Activated T-helper 1 cell treated with anti-CD3 and anti-CD28 coated beads, Interleukin-12 subunit alpha, Interleukin-12 subunit beta, Interleukin-2, Interleukin-4 antibody, amounts not matched to agents 30 ng/mL and 10 ng/mL and 1 ng/mL, durations not matched to agents 14 hours and 24 hours and 36 hours (primary cell): ENCODE measurements around the gene MMP19. TPM values are rescaled to one million over a fixed set of nuclear protein-coding genes. Genes with fewer than 3 reads are reported as not detected.
"Not testable (repeated sequence)": the region's sequence is repeated elsewhere in the genome, so short reads cannot be mapped to it uniquely, and the experiment has no call there.

ENCODE experiments used
- DNase-seq: peaks from one replicate; pipeline ENCODE4 v3.0.0; 2021; ENCODE audit warnings: low spot score
- H3K27ac Mint-ChIP-seq: one replicate; pipeline ENCODE4 v1.8.0; 2021; ENCODE audit warnings: mild to moderate bottlenecking, mixed read lengths
- H3K27me3 Mint-ChIP-seq: one replicate; pipeline ENCODE4 v1.8.0; 2022; ENCODE audit warnings: mild to moderate bottlenecking, moderate library complexity, mixed read lengths; ENCODE audit not compliant: insufficient read depth
- H3K36me3 Mint-ChIP-seq: one replicate; pipeline ENCODE4 v1.8.0; 2021; ENCODE audit warnings: low read depth, mixed read lengths
- H3K4me1 Mint-ChIP-seq: one replicate; pipeline ENCODE4 v1.8.0; 2021; ENCODE audit warnings: low read depth, mixed read lengths
- H3K4me3 Mint-ChIP-seq: one replicate; pipeline ENCODE4 v1.8.0; 2021; ENCODE audit warnings: mild to moderate bottlenecking, moderate library complexity, mixed read lengths
- H3K9me3 Mint-ChIP-seq: one replicate; pipeline ENCODE4 v1.8.0; 2021; ENCODE audit warnings: mixed read lengths
- intact Hi-C: fragments of 100-400 bp; cut with micrococcal nuclease; formaldehyde crosslinking; loops from one replicate; pipeline ENCODE4 v1.15.1; 2024
- total RNA-seq: library from RNA; stranded (reverse); gene quantifications from 2 replicates; pipeline ENCODE4 v1.2.3, GENCODE V29; 2022

The MMP19 gene, protein sequence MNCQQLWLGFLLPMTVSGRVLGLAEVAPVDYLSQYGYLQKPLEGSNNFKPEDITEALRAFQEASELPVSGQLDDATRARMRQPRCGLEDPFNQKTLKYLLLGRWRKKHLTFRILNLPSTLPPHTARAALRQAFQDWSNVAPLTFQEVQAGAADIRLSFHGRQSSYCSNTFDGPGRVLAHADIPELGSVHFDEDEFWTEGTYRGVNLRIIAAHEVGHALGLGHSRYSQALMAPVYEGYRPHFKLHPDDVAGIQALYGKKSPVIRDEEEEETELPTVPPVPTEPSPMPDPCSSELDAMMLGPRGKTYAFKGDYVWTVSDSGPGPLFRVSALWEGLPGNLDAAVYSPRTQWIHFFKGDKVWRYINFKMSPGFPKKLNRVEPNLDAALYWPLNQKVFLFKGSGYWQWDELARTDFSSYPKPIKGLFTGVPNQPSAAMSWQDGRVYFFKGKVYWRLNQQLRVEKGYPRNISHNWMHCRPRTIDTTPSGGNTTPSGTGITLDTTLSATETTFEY
- not detected in 2 replicates for total RNA-seq

GRCh38 chr12:55842681-55843429, at the start of gene MMP19:
Gene MMP19 (minus strand): TSS chr12:55842936. CDS start chr12:55842830, 106 bp downstream.
- no peak for DNase-seq
- H3K27ac Mint-ChIP-seq, result no peak within 1 kb of the TSS
- no peaks in the 10 kb centered on the region for H3K9me3 Mint-ChIP-seq
- no peaks in the 10 kb centered on the region for H3K36me3 Mint-ChIP-seq
- peaks cover 7% of the 10 kb centered on the region for H3K4me1 Mint-ChIP-seq
- intact Hi-C loops, result no loop called here
- H3K27me3 Mint-ChIP-seq, result peaks cover 4% of the 10 kb centered on the region
- H3K4me3 Mint-ChIP-seq, result no peak within 1 kb of the TSS

DNA sequence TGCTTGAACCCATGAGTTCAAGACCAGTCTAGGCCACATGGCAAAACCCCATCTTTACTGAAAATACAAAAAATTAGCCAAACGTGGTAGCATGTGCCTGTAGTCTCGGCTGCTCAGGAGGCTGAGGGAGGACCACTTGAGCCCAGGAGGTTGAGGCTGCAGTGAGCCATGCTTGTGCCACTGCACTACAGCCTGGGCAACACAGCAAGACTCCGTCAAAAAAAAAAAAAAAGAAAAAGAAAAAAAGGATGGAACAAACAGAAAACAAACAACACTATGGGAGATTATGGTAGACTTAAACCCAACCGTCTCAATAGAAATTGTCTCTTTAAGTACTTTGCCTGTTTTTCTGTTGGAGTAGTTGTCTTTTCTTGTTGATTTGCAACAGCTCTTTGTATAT, 48.6 kb upstream of the MMP19 start:
- DNase-seq, result no peak
- no peaks in the 10 kb centered on the region for H3K9me3 Mint-ChIP-seq
- H3K27ac Mint-ChIP-seq, result no peak overlapping the region
- H3K4me3 Mint-ChIP-seq, result no peak overlapping the region
- H3K27me3 Mint-ChIP-seq, result peaks cover 6% of the 10 kb centered on the region
- no peaks in the 10 kb centered on the region for H3K4me1 Mint-ChIP-seq
- H3K36me3 Mint-ChIP-seq, result no peaks in the 10 kb centered on the region
- intact Hi-C loops, result no loop called here

DNA sequence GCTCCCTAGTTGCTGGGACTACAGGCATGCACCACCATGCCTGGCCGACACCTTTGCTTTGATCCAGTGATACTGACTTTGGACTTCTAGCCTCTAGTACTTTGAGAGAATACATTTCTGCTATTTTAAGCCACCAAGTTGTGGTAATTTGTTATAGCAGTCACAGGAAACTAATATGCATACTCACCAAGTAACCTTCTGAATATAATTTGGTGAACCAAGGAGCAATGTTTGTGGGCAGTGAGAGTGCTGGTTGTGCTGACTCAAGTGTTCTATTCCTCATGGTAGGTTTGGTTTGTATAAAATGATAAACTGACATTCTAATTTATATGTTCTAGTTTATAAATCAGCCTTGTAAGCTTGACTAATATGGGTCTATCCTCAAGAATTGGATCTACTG, 42.4 kb upstream of the MMP19 start:
- no peak overlapping the region for H3K4me3 Mint-ChIP-seq
- DNase-seq, result no peak
- no peaks in the 10 kb centered on the region for H3K9me3 Mint-ChIP-seq
- no peaks in the 10 kb centered on the region for H3K36me3 Mint-ChIP-seq
- no peak overlapping the region for H3K27ac Mint-ChIP-seq
- intact Hi-C loops, result no loop called here
- H3K27me3 Mint-ChIP-seq, result peaks cover 3% of the 10 kb centered on the region
- peaks cover 16% of the 10 kb centered on the region for H3K4me1 Mint-ChIP-seq

GRCh38 chr12:55877824-55878223, 35.1 kb upstream of the MMP19 start:
- Mint-ChIP-seq H3K27me3 (peaks cover 3% of the 10 kb centered on the region), H3K27ac (no peak overlapping the region), H3K9me3 (peaks cover 10% of the 10 kb centered on the region), H3K36me3 (peaks cover 8% of the 10 kb centered on the region), H3K4me3 (no peak overlapping the region), H3K4me1 (peaks cover 11% of the 10 kb centered on the region)
- no peak for DNase-seq
- intact Hi-C loops, result no loop called here

GRCh38 chr12:55875704-55876467, 33.1 kb upstream of the MMP19 start:
- Mint-ChIP-seq H3K27me3 (peaks cover 3% of the 10 kb centered on the region), H3K36me3 (peaks cover 8% of the 10 kb centered on the region), H3K4me1 (peaks cover 4% of the 10 kb centered on the region), H3K27ac (no peak overlapping the region), H3K4me3 (no peak overlapping the region), H3K9me3 (peaks cover 10% of the 10 kb centered on the region)
- DNase-seq, result no peak
- intact Hi-C loops, result no loop called here

- Mint-ChIP-seq H3K27ac (no peak overlapping the region), H3K4me1 (no peaks in the 10 kb centered on the region), H3K36me3 (peaks cover 8% of the 10 kb centered on the region), H3K9me3 (peaks cover 10% of the 10 kb centered on the region), H3K4me3 (no peak overlapping the region), H3K27me3 (peaks cover 3% of the 10 kb centered on the region)
- DNase-seq, result no peak
- intact Hi-C loops, result no loop called here
Observed at GRCh38 chr12:55874443-55874842, 31.7 kb upstream of the MMP19 start.

GRCh38 chr12:55866454-55867004, 23.8 kb upstream of the MMP19 start:
- H3K9me3 Mint-ChIP-seq, H3K36me3 Mint-ChIP-seq, H3K4me1 Mint-ChIP-seq, H3K27ac Mint-ChIP-seq, H3K27me3 Mint-ChIP-seq, DNase-seq, H3K4me3 Mint-ChIP-seq, intact Hi-C loops: not testable (repeated sequence)

GRCh38 chr12:55865327-55865726, 22.6 kb upstream of the MMP19 start:
- peaks cover 2% of the 10 kb centered on the region for H3K27me3 Mint-ChIP-seq
- DNase-seq, result no peak
- intact Hi-C loops, result no loop called here
- H3K9me3 Mint-ChIP-seq, result peaks cover 4% of the 10 kb centered on the region
- H3K4me3 Mint-ChIP-seq, result no peak overlapping the region
- H3K36me3 Mint-ChIP-seq, result no peaks in the 10 kb centered on the region
- no peaks in the 10 kb centered on the region for H3K4me1 Mint-ChIP-seq
- no peak overlapping the region for H3K27ac Mint-ChIP-seq

DNA sequence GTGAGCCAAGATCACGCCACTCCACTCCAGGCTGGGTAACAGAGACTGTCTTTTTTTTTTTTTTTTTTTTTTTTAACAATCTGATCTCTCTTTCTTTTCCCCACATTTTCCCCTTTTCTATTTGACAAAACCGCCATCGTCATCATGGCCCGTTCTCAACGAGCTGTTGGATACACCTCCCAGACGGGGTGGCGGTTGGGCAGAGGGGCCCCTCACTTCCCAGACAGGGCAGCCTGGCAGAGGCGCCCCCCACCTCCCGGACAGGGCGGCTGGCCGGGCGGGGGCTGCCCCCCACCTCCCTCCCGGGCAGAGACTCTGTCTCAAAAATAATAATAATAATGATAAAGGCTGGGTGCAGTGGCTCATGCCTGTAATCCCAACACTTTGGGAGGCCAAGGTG, 20.2 kb upstream of the MMP19 start:
- H3K36me3 Mint-ChIP-seq, H3K27ac Mint-ChIP-seq, H3K9me3 Mint-ChIP-seq, H3K4me3 Mint-ChIP-seq, H3K27me3 Mint-ChIP-seq, DNase-seq, H3K4me1 Mint-ChIP-seq, intact Hi-C loops: not testable (repeated sequence)

GRCh38 chr12:55862286-55862685, 19.6 kb upstream of the MMP19 start:
- Mint-ChIP-seq H3K9me3 (peaks cover 4% of the 10 kb centered on the region), H3K27ac (no peak overlapping the region), H3K4me3 (no peak overlapping the region), H3K4me1 (no peaks in the 10 kb centered on the region), H3K27me3 (peaks cover 5% of the 10 kb centered on the region), H3K36me3 (no peaks in the 10 kb centered on the region)
- intact Hi-C loops, result no loop called here
- DNase-seq, result no peak

DNA sequence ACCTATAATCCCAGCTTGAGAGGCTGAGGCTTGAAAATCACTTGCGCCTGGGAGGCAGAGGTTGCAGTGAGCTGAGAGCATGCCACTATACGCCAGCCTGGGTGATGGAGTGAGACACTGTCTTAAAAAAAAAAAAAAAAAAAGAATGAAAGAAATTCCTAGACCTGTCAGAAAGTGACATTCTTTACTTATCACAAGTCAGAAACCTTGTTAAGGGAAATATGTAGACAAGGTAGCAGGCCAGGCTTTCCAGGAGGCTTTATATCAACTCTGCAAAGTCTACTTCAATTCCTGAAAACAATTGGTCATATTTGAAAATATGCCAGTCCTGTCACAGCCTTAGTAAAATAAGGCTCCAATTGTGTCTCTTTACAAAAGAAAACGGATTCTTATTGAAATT, 19.1 kb upstream of the MMP19 start:
- no peak overlapping the region for H3K27ac Mint-ChIP-seq
- H3K4me3 Mint-ChIP-seq, result no peak overlapping the region
- H3K9me3 Mint-ChIP-seq, result peaks cover 4% of the 10 kb centered on the region
- DNase-seq, result no peak
- intact Hi-C loops, result no loop called here
- no peaks in the 10 kb centered on the region for H3K36me3 Mint-ChIP-seq
- H3K4me1 Mint-ChIP-seq, result no peaks in the 10 kb centered on the region
- peaks cover 5% of the 10 kb centered on the region for H3K27me3 Mint-ChIP-seq

GRCh38 chr12:55861396-55861795, 18.7 kb upstream of the MMP19 start:
- Mint-ChIP-seq H3K4me1 (no peaks in the 10 kb centered on the region), H3K9me3 (peaks cover 4% of the 10 kb centered on the region), H3K36me3 (no peaks in the 10 kb centered on the region), H3K27me3 (peaks cover 5% of the 10 kb centered on the region), H3K4me3 (no peak overlapping the region), H3K27ac (no peak overlapping the region)
- intact Hi-C loops, result no loop called here
- no peak for DNase-seq
